ENCODE results near the gene MUC6. TPM values are rescaled to one million over a fixed set of nuclear protein-coding genes. Genes with fewer than 3 reads are reported as not detected.
"Not testable (repeated sequence)": the region's sequence is repeated elsewhere in the genome, so short reads cannot be mapped to it uniquely, and the experiment has no call there.

The MUC6 gene
- total RNA-seq, 2 experiments from 2014 or later, result not detected

DNA sequence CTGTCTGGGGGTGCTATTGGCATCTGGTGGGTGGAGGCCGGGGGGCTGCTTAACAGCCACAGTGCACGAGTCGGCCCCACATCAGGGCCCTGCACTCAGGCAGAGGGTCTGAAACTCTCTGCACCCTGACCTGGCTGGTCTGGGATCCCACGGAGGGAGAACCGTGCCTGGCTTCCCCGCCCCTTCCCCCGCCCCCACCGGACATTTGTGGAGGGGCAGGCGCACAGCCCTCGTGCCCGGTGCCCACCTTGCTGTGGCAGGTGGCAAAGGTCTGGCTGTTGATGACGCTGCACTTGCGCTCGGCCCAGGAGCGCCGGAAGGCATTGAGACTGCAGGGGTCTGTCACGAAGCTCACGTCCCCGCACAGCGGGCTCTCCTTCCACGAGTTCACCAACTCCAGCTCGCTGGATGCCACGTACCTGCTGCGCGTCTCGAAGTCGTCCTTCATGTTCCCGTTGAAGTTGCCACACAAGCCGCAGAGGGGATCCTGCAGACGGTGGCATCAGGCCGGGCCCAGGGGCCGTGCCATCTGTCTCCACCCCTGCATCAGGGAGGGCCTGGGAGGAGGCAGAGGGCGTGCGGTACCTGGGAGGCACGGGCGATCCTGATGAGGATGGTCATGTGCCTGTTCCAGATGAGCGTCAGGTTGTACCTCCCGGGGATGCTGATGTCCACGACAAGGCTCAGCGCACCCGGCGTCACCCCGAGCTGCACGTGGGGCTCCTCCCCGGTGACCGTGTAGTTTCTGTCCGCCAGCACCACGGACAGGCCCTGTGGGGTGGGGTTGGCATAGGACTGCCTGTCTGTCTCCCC is 11.7 kb downstream of the MUC6 start:
- H3K27ac Mint-ChIP-seq, result no peak overlapping the region

GRCh38 chr11:1023811-1024596 is 12.5 kb downstream of the MUC6 start:
- no peaks in the 10 kb centered on the region for H3K4me1 Mint-ChIP-seq
- ChIA-PET POLR2A (no interaction called here), CTCF (no interaction called here)
- H3K9me3 Mint-ChIP-seq, result no peaks in the 10 kb centered on the region
- H3K36me3 Mint-ChIP-seq (ENCODE audit: low read depth), result no peaks in the 10 kb centered on the region
- no peaks in the 10 kb centered on the region for H3K27me3 Mint-ChIP-seq
- no peak overlapping the region for H3K27ac Mint-ChIP-seq
- no peak overlapping the region for H3K4me3 Mint-ChIP-seq
- DNase-seq, result no peak

More for the DNA sequence above, 11.7 kb downstream of the MUC6 start:
- POLR2A ChIA-PET, result no interaction called here
- H3K9me3 Mint-ChIP-seq, result no peaks in the 10 kb centered on the region
- no peaks in the 10 kb centered on the region for H3K4me1 Mint-ChIP-seq
- no peak for DNase-seq
- H3K4me3 Mint-ChIP-seq, result no peak overlapping the region
- H3K27me3 Mint-ChIP-seq, result no peaks in the 10 kb centered on the region
- H3K36me3 Mint-ChIP-seq (ENCODE audit: low read depth), result no peaks in the 10 kb centered on the region
- CTCF ChIA-PET, result no interaction called here

- H3K4me3 Mint-ChIP-seq, result no peak overlapping the region
- no peaks in the 10 kb centered on the region for H3K27me3 Mint-ChIP-seq
- no peaks in the 10 kb centered on the region for H3K9me3 Mint-ChIP-seq
- H3K36me3 Mint-ChIP-seq (ENCODE audit: low read depth), result no peaks in the 10 kb centered on the region
- ChIA-PET CTCF (no interaction called here), POLR2A (no interaction called here)
- DNase-seq, result no peak
- H3K27ac Mint-ChIP-seq, result no peak overlapping the region
- H3K4me1 Mint-ChIP-seq, result no peaks in the 10 kb centered on the region
These were observed 13.4 kb downstream of the MUC6 start for GRCh38 chr11:1022908-1023810.

DNA sequence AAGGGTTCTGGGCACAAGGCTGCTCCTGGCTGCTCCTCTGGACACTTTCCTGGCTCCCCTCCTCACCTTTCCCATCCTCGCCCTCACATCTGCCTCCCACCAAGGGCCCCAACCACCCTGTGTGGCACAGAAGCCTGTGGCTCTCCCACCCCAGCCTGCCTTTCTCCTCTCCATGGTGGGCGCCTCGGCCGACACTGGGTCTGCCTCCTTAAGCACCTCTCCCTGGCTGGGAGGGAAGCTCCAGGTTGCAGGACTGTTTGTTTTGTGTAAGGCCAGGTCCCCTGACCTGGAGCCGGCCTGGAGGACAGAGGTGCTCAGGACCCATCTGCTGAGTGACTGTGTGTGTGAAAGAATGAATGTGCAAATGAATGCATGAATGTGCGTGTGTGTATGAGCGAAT is 14.1 kb downstream of the MUC6 start:
- H3K36me3 Mint-ChIP-seq (ENCODE audit: low read depth), result peaks cover 2% of the 10 kb centered on the region
- H3K4me1 Mint-ChIP-seq, result peaks cover 4% of the 10 kb centered on the region
- H3K9me3 Mint-ChIP-seq, result peaks cover 4% of the 10 kb centered on the region
- ChIA-PET POLR2A (no interaction called here), CTCF (no interaction called here)
- DNase-seq, result no peak
- H3K27ac Mint-ChIP-seq, result no peak overlapping the region
- H3K27me3 Mint-ChIP-seq, result no peaks in the 10 kb centered on the region
- H3K4me3 Mint-ChIP-seq, result no peak overlapping the region

DNA sequence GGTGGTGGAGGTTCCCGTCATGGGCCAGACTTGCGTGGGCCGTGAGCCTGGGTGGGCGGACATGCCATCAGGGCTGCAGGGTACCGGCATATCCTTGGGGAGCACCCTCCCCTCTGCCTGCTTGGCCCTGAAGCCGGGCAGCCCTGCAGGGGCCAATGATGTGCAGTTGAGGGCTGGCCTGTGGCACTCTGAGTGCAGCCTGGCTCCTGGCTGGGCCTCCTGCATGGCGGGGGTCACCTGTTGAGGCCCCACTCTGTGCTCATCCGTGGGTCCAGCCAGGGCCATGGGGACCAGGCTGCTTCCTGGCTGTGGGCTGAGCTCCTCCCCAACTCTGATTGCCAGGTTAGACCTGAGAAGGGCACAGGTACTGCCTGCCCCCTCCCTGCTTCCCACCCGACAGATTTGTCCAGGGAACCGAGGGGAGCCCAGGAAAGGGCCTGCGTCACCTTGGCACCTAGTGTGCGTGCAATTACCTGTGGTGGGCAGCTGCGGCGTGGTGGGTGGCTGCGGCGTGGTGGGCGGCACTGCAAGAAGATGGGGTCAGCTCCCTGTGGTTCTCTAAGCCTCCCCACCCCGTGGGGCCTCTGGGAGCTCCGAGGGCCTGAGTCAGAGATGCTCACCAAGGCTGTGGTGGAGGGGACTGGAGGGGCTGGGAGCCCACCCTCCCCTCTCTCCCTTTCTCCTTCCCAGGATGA is 16.2 kb downstream of the MUC6 start:
- Mint-ChIP-seq H3K9me3 (peaks cover 14% of the 10 kb centered on the region), H3K4me1 (peaks cover 14% of the 10 kb centered on the region), H3K27me3 (no peaks in the 10 kb centered on the region), H3K4me3 (no peak overlapping the region), H3K36me3 (ENCODE audit: low read depth) (peaks cover 2% of the 10 kb centered on the region), H3K27ac (no peak overlapping the region)
- no peak for DNase-seq
- ChIA-PET POLR2A (no interaction called here), CTCF (no interaction called here)

GRCh38 chr11:1019321-1019910 is 17.1 kb downstream of the MUC6 start:
- Mint-ChIP-seq H3K9me3 (peaks cover 14% of the 10 kb centered on the region), H3K36me3 (ENCODE audit: low read depth) (peaks cover 2% of the 10 kb centered on the region), H3K27ac (no peak overlapping the region), H3K4me1 (peaks cover 14% of the 10 kb centered on the region), H3K27me3 (no peaks in the 10 kb centered on the region), H3K4me3 (no peak overlapping the region)
- no peak for DNase-seq
- ChIA-PET POLR2A (no interaction called here), CTCF (no interaction called here)

DNA sequence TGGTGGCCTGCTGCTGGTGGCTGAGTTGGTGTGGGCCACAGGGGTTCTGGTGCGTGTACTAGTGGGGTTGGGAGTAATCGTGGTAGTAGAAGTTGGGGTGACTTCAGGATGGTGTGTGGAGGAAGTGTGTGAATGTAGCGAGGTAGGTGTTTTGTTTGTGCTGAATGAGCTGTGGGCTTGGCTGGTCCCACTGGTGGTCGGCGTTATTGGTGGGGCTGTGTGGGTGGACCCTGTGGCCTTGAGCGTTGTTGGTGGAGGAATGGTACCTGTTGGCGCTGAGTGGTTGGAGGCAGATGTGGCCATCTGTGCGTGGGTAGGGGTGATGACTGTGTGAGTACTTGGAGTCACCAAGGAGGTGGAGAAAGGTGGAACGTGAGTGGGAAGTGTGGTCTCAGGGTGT is 18.4 kb downstream of the MUC6 start:
- CTCF ChIA-PET, result no interaction called here

GRCh38 chr11:1017269-1018005 is 19.1 kb downstream of the MUC6 start:
- POLR2A ChIA-PET, result no interaction called here
- Mint-ChIP-seq H3K4me1 (peaks cover 14% of the 10 kb centered on the region), H3K9me3 (peaks cover 14% of the 10 kb centered on the region), H3K4me3 (no peak overlapping the region), H3K27ac (no peak overlapping the region), H3K36me3 (ENCODE audit: low read depth) (peaks cover 2% of the 10 kb centered on the region), H3K27me3 (no peaks in the 10 kb centered on the region)
- CTCF ChIA-PET, result no interaction called here
- DNase-seq, result no peak

More for the DNA sequence above, 18.4 kb downstream of the MUC6 start:
- DNase-seq, result no peak
- Mint-ChIP-seq H3K4me3 (no peak overlapping the region), H3K9me3 (peaks cover 14% of the 10 kb centered on the region), H3K36me3 (ENCODE audit: low read depth) (peaks cover 2% of the 10 kb centered on the region), H3K27ac (no peak overlapping the region), H3K4me1 (peaks cover 14% of the 10 kb centered on the region), H3K27me3 (no peaks in the 10 kb centered on the region)
- POLR2A ChIA-PET, result no interaction called here

GRCh38 chr11:1016610-1017126 is 19.9 kb downstream of the MUC6 start:
- Mint-ChIP-seq H3K4me1 (peaks cover 14% of the 10 kb centered on the region), H3K9me3 (peaks cover 14% of the 10 kb centered on the region)
- H3K27ac Mint-ChIP-seq; CTCF ChIA-PET; H3K36me3 Mint-ChIP-seq (ENCODE audit: low read depth); H3K4me3 Mint-ChIP-seq; POLR2A ChIA-PET; H3K27me3 Mint-ChIP-seq: not testable (repeated sequence)
- DNase-seq, result peak; percentile 11

- Mint-ChIP-seq H3K27me3 (no peaks in the 10 kb centered on the region), H3K27ac (no peak overlapping the region), H3K36me3 (ENCODE audit: low read depth) (peaks cover 2% of the 10 kb centered on the region), H3K4me3 (no peak overlapping the region), H3K4me1 (peaks cover 14% of the 10 kb centered on the region), H3K9me3 (peaks cover 14% of the 10 kb centered on the region)
- CTCF ChIA-PET, result no interaction called here
- no peak for DNase-seq
- POLR2A ChIA-PET, result no interaction called here
These were observed 20.5 kb downstream of the MUC6 start for GRCh38 chr11:1015826-1016545.

DNA sequence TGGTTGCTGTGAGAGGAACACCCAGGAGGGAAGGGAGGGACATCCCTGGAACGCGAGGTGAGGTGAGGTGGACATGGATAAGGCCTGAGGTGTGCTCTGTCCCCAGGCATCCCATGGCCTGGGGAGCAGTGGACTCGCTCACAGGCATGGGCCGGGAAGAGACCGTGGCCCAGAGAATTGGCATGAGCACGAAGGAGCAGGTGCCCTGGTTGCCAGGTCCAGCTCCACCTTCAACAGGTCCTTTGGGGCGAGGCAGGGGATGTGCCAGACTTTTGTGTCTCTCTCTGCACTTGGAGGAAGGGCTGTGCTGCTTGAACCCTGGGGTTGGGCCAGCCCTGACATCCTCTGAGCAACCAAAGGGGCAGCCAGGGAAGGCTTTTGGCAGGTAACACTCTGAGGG is 21.5 kb downstream of the MUC6 start:
- H3K9me3 Mint-ChIP-seq, result peaks cover 14% of the 10 kb centered on the region
- H3K4me1 Mint-ChIP-seq, result peaks cover 14% of the 10 kb centered on the region
- DNase-seq, result no peak
- no peaks in the 10 kb centered on the region for H3K27me3 Mint-ChIP-seq
- peaks cover 9% of the 10 kb centered on the region for H3K36me3 Mint-ChIP-seq (ENCODE audit: low read depth)
- ChIA-PET CTCF (no interaction called here), POLR2A (no interaction called here)
- H3K27ac Mint-ChIP-seq, result no peak overlapping the region
- no peak overlapping the region for H3K4me3 Mint-ChIP-seq

All from activated CD4-positive, alpha-beta T cell treated with anti-CD3 and anti-CD28 coated beads, Interleukin-2, amount 10 ng/mL, durations not matched to agents 7 days and 5 days (primary cell).